Activated CD4-positive, alpha-beta memory T cell treated with anti-CD3 and anti-CD28 coated beads for 36 hours (primary cell): ENCODE data around the gene PFKFB3. TPM values are rescaled to one million over a fixed set of nuclear protein-coding genes. Genes with fewer than 3 reads are reported as not detected.

Source experiments
- CTCF ChIA-PET: fragments of 350-600 bp; sonication (Branson Sonifier 250); formaldehyde crosslinking; loops from one replicate; lab custom pipeline; 2021; ENCODE audit warnings: antibody characterized with exemption, inconsistent platforms; lab: Charles Lee
- POLR2A ChIA-PET: fragments of 350-600 bp; sonication (Branson Sonifier 250); formaldehyde crosslinking; loops from one replicate; lab custom pipeline; 2021; ENCODE audit warnings: antibody characterized with exemption; lab: Charles Lee
- DNase-seq: peaks from one replicate; pipeline ENCODE4 v3.0.0-alpha.2; 2020
- H3K27ac Mint-ChIP-seq: one replicate; pipeline ENCODE4 v1.8.0; 2021; ENCODE audit warnings: mixed read lengths
- H3K27me3 Mint-ChIP-seq: one replicate; pipeline ENCODE4 v1.8.0; 2021; ENCODE audit warnings: mixed read lengths
- H3K36me3 Mint-ChIP-seq: one replicate; pipeline ENCODE4 v1.8.0; 2021; ENCODE audit warnings: mixed read lengths
- H3K4me1 Mint-ChIP-seq: one replicate; pipeline ENCODE4 v1.8.0; 2021; ENCODE audit warnings: low read depth, mixed read lengths
- H3K4me3 Mint-ChIP-seq: one replicate; pipeline ENCODE4 v1.8.0; 2021; ENCODE audit warnings: mild to moderate bottlenecking, mixed read lengths
- H3K9me3 Mint-ChIP-seq: one replicate; pipeline ENCODE4 v1.8.0; 2021; ENCODE audit warnings: mixed read lengths
- intact Hi-C: fragments of 100-400 bp; cut with micrococcal nuclease; formaldehyde crosslinking; loops from one replicate; pipeline ENCODE4 v1.15.1; 2023
- total RNA-seq, 2 experiments: library from RNA; stranded (reverse); gene quantifications; one replicate each; pipeline ENCODE4 v1.2.3, GENCODE V29; 2021

Gene PFKFB3
- total RNA-seq, 2 experiments from 2014 or later, result 70.6 to 76.4 TPM

DNA sequence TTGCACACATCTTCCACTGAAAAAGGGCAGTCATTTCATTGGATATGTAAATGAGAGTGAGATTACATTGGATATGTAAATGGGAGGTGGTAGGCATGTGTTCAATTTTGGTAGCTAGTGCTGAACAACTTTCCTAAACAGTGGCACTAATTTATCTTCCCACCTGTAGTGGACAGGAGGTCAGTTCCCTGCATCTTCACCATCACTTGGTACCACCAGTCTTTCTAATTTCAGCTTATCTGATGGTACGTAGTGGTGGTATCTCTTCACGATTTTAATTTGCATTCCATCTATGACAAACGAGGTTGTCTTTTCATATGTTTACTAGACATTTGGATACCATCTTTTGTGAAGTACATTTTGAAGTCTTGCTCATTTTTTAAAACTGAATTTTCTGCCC, 58.1 kb downstream of the PFKFB3 start:
- Mint-ChIP-seq H3K36me3 (peaks cover 13% of the 10 kb centered on the region), H3K27ac (no peak overlapping the region), H3K4me1 (no peaks in the 10 kb centered on the region), H3K9me3 (peaks cover 8% of the 10 kb centered on the region), H3K27me3 (no peaks in the 10 kb centered on the region), H3K4me3 (no peak overlapping the region)
- POLR2A ChIA-PET, result no interaction called here
- no peak for DNase-seq
- CTCF ChIA-PET, result interaction anchor here (0.8 kb wide), 1 partner anchor 84 kb away, joined by 4 read pairs; no protein-coding TSS in a partner anchor
- intact Hi-C loops, result no loop called here

DNA sequence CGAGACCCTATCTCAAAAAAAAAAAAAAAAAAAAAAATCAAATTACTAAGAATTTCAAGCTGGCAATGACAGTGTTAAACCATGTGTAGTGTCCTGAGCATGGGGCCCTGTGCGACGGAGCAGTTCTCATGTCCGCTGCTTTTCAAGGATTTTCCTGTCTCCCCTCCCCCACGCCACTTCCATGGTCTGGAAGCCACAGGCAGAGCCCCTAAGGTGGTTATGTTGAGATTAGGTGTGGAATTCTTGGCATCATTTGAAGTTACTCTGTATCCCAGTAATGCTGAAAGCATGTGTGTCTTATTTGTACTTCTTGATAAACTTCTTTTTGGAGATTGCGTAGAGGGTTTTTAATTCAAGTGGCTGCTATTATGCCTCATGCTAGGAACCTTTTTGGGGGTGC, 65.2 kb downstream of the PFKFB3 start:
- H3K4me3 Mint-ChIP-seq, result no peak overlapping the region
- CTCF ChIA-PET, result interaction anchor here (0.6 to 1.0 kb wide), 3 partner anchors 14 to 139 kb away, joined by 3 to 4 read pairs (median 3); no protein-coding TSS in a partner anchor
- intact Hi-C loops, result loop anchor here (1.0 kb wide), 1 partner anchor 134 kb away; no protein-coding TSS in a partner anchor
- H3K27ac Mint-ChIP-seq, result peak overlapping the region; percentile 58
- H3K4me1 Mint-ChIP-seq, result peaks cover 51% of the 10 kb centered on the region
- no peaks in the 10 kb centered on the region for H3K27me3 Mint-ChIP-seq
- H3K9me3 Mint-ChIP-seq, result no peaks in the 10 kb centered on the region
- no peak for DNase-seq
- POLR2A ChIA-PET, result interaction anchor here (1.0 kb wide), 1 partner anchor 81 kb away, joined by 3 read pairs; no protein-coding TSS in a partner anchor
- peaks cover 2% of the 10 kb centered on the region for H3K36me3 Mint-ChIP-seq

DNA sequence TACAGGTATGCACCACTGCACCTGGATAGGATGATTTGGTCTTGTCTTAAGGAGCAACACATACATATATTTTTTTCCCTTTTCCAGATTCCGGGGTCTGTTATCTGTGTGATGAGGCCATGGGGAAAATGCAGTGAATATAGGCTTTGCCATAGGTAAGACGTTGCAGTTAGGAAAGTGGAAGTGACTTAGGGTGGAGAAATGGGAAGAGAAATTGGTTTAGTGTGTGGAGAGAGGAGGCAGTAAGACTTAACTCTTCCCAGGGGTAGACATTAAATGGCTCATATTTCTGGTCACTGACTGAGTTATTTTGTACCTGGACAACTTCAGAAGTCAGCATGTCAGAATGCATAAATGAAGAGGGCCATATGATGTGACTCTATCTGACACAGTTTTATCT, 66.7 kb downstream of the PFKFB3 start:
- POLR2A ChIA-PET, result interaction anchor here (1.1 to 1.3 kb wide), 2 partner anchors 79 to 132 kb away, joined by 3 to 29 read pairs; no protein-coding TSS in a partner anchor
- intact Hi-C loops, result no loop called here
- no peaks in the 10 kb centered on the region for H3K9me3 Mint-ChIP-seq
- CTCF ChIA-PET, result interaction anchor here (0.7 to 3.1 kb wide), 4 partner anchors 31 to 132 kb away, joined by 3 to 13 read pairs (median 6); partner anchors contain the start of gene PFKFB3
- no peak for DNase-seq
- H3K4me3 Mint-ChIP-seq, result no peak overlapping the region
- H3K4me1 Mint-ChIP-seq, result peaks cover 59% of the 10 kb centered on the region
- peak overlapping the region; percentile 97 for H3K27ac Mint-ChIP-seq
- peaks cover 2% of the 10 kb centered on the region for H3K36me3 Mint-ChIP-seq
- no peaks in the 10 kb centered on the region for H3K27me3 Mint-ChIP-seq

DNA sequence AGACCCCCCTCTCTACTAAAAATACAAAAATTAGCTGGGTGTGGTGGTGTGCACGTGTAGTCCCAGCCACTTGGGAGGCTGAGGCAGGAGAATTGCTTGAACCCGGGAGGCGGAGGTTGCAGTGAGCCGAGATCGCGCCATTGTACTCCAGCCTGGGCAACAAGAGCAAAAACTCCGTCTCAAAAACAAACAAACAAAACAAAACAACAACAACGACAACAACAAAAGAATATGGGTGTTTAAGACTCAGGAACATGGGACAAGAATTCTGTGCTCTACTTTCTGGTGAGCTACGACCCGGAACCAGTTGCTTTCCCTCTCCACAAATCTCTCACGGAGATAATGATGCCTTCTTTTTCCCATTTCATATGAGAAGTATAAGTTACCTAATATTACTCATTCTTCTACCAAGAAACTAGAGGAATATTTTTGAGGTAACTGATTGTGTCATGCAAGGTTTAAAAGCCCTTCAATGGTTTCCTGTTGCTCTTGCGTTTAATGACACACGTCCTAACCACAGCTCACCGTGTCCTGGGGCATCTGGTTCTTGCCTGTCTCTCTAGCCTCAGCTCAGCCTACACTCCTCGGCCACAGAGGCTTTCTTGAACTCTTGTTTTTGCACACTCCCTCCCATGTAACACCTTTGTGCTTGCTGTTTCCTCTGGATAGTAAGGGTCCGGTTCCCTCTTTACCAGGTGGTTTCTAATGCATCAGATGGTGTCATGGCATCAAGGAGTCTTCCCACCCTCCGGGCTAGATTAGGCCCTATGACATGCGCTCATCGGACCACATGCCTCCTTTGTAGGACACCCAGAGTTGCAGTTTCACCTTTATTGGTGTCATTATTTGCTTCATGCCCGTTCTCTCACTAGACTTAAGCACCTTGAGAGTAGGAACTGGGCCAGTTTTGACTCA, 67.5 kb downstream of the PFKFB3 start:
- POLR2A ChIA-PET, result interaction anchor here (0.8 to 1.3 kb wide), 3 partner anchors 30 to 132 kb away, joined by 3 to 29 read pairs (median 3); no protein-coding TSS in a partner anchor
- Mint-ChIP-seq H3K27me3 (no peaks in the 10 kb centered on the region), H3K36me3 (peaks cover 5% of the 10 kb centered on the region), H3K27ac (peak overlapping the region; percentile 97), H3K9me3 (no peaks in the 10 kb centered on the region), H3K4me1 (peaks cover 63% of the 10 kb centered on the region), H3K4me3 (peak overlapping the region; percentile 35)
- peak; percentile 91 for DNase-seq
- intact Hi-C loops, result loop anchor here (1.0 to 10.0 kb wide), 9 partner anchors 30 to 337 kb away; partner anchors contain the start of gene PFKFB3
- CTCF ChIA-PET, result interaction anchor here (0.7 to 3.1 kb wide), 5 partner anchors 30 to 136 kb away, joined by 3 to 13 read pairs (median 6); partner anchors contain the start of gene PFKFB3

DNA sequence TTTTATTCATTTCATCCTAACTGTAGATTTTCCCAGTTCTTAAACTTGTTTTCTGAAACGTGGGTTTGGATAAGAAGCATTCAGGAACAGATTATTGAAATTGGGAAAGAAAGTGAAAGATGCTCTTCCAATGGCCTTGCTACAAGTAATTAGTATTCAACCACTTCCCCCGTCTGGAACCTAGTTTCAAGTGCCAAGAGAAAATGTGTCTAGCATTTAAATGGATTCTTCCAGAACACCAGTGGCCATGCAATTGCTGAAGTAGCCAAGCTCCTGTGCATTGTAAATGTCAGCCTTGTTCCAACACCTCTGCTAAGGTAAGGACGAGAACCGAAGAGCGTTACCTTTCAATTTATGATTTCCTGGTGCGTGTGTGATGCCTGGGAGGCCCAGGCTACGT, 68.2 kb downstream of the PFKFB3 start:
- H3K36me3 Mint-ChIP-seq, result peaks cover 5% of the 10 kb centered on the region
- ChIA-PET CTCF (interaction anchor here (1.5 to 3.1 kb wide), 3 partner anchors 69 to 136 kb away, joined by 6 to 13 read pairs (median 7); partner anchors contain the start of gene PFKFB3), POLR2A (interaction anchor here (0.8 to 1.3 kb wide), 4 partner anchors 29 to 131 kb away, joined by 3 to 29 read pairs (median 3); partner anchors contain the start of gene PFKFB3)
- H3K27ac Mint-ChIP-seq, result peak overlapping the region; percentile 97
- intact Hi-C loops, result loop anchor here (1.0 to 10.0 kb wide), 9 partner anchors 29 to 336 kb away; partner anchors contain the start of gene PFKFB3
- peak overlapping the region; percentile 28 for H3K4me3 Mint-ChIP-seq
- H3K4me1 Mint-ChIP-seq, result peaks cover 71% of the 10 kb centered on the region
- no peaks in the 10 kb centered on the region for H3K9me3 Mint-ChIP-seq
- H3K27me3 Mint-ChIP-seq, result no peaks in the 10 kb centered on the region
- DNase-seq, result no peak

DNA sequence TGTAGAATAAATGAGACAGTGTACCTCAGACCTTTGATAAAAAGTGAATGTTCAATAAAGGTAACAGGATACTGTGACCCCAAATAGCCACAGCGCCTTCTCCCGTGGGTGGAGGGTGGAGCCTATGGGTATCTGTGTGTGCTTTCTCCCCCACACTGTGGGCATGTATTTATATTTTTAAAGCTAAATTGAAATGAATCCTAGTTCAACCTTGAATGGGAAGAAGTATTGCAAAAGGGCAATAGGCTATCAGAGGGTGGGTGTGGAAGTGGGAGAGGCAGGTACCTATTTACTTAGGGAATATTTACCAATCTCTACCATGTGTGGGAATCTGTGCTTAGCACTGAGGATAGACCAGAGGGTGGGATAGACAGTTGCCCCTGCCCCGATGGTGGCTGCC, 68.9 kb downstream of the PFKFB3 start:
- peaks cover 76% of the 10 kb centered on the region for H3K4me1 Mint-ChIP-seq
- no peaks in the 10 kb centered on the region for H3K9me3 Mint-ChIP-seq
- CTCF ChIA-PET, result interaction anchor here (2.1 to 3.1 kb wide), 2 partner anchors 69 to 76 kb away, joined by 7 to 13 read pairs; partner anchors contain the start of gene PFKFB3
- no peak overlapping the region for H3K4me3 Mint-ChIP-seq
- POLR2A ChIA-PET, result interaction anchor here (1.2 kb wide), 1 partner anchor 69 kb away, joined by 3 read pairs; the partner anchor contains the start of gene PFKFB3
- peak overlapping the region; percentile 97 for H3K27ac Mint-ChIP-seq
- peaks cover 5% of the 10 kb centered on the region for H3K36me3 Mint-ChIP-seq
- DNase-seq, result peak; percentile 50
- intact Hi-C loops, result loop anchor here (2.0 to 10.0 kb wide), 4 partner anchors 127 to 336 kb away; no protein-coding TSS in a partner anchor
- no peaks in the 10 kb centered on the region for H3K27me3 Mint-ChIP-seq

DNA sequence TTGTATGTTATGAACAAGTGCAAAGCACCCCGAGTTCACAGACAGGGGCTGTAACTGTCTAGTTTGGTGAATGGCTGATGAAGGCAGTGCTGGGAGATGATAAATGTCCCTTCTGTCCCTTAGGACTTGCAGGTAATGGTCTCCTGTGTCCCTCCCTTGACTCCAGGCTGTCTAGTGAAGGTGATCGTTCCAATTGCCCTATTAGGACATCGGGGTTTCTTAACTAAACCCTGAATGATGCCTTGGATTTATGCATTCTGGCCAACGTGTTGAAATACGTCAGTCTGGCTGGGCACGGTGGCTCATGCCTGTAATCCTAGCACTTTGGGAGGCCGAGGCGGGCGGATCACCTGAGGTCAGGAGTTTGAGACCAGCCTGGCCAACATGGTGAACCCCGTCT, 69.4 kb downstream of the PFKFB3 start:
- peaks cover 77% of the 10 kb centered on the region for H3K4me1 Mint-ChIP-seq
- intact Hi-C loops, result loop anchor here (5.0 to 10.0 kb wide), 3 partner anchors 127 to 335 kb away; no protein-coding TSS in a partner anchor
- H3K4me3 Mint-ChIP-seq, result no peak overlapping the region
- peak overlapping the region; percentile 97 for H3K27ac Mint-ChIP-seq
- H3K27me3 Mint-ChIP-seq, result no peaks in the 10 kb centered on the region
- ChIA-PET CTCF (no interaction called here), POLR2A (no interaction called here)
- DNase-seq, result no peak
- H3K36me3 Mint-ChIP-seq, result peaks cover 8% of the 10 kb centered on the region
- H3K9me3 Mint-ChIP-seq, result peaks cover 2% of the 10 kb centered on the region

DNA sequence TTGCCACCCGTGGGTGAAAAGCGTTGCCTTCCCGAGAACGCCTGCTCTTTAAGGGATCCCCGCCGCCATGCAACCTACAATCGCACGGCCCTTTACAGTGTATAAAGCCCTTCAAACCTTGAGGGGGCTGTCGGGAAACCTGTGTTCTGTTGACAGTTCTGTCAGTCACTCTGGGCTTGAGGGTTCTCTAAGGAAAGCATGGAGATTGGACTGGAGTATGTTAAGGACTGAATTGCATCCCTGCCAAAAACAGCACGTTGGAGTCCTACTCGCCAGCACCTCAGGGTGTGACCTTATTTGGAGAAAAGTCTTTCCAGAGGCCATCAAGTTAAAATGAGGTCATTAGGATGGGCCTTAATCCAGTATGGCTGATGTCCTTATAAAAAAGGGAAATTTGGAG, 70.6 kb downstream of the PFKFB3 start:
- Mint-ChIP-seq H3K9me3 (peaks cover 5% of the 10 kb centered on the region), H3K4me1 (peaks cover 73% of the 10 kb centered on the region), H3K4me3 (no peak overlapping the region), H3K36me3 (peaks cover 11% of the 10 kb centered on the region), H3K27ac (peak overlapping the region; percentile 23), H3K27me3 (no peaks in the 10 kb centered on the region)
- POLR2A ChIA-PET, result no interaction called here
- CTCF ChIA-PET, result no interaction called here
- intact Hi-C loops, result loop anchor here (5.0 to 10.0 kb wide), 3 partner anchors 129 to 334 kb away; no protein-coding TSS in a partner anchor
- DNase-seq, result no peak

DNA sequence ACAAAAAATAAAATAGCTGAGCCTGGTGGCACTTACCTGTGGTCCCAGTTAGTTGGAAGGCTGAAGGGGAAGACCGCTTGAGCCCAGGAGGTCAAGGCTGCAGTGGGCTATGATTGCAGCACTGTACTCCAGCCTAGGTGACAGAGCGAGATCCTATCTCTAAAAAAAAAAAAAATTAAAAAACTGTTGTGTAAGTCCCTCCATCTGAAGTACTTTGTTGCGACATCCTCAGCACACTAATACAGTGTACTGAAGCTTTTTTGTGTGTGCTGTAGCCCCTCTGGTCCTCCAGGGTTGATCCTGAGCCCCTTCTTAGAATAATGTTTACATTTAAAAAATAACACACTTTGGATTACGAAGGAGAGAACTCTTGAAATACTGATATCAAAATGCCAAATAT, 71.3 kb downstream of the PFKFB3 start:
- H3K36me3 Mint-ChIP-seq, result peaks cover 11% of the 10 kb centered on the region
- POLR2A ChIA-PET, result interaction anchor here (0.9 kb wide), 1 partner anchor 74 kb away, joined by 3 read pairs; no protein-coding TSS in a partner anchor

DNA sequence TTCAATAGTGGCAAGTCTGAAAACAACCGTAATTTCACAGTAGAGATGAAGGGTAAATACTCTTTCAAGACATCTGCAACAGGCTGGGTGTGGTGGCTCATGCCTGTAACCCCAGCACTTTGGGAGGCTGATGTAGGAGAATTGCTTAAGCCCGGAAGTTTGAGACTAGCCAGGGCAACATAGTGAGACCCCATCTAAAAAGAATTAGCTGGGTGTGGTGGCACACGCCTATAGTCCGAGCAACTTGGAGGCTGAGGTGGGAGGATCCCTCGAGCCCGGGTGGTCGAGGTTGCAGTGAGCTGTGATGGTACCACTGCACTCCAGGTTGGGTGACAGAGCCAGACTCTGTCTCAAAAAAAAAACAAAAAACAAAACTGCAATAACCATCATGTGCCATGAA, 71.8 kb downstream of the PFKFB3 start:
- Mint-ChIP-seq H3K27me3 (no peaks in the 10 kb centered on the region), H3K4me3 (peak overlapping the region; percentile 70), H3K36me3 (peaks cover 11% of the 10 kb centered on the region), H3K9me3 (peaks cover 5% of the 10 kb centered on the region), H3K27ac (peak overlapping the region; percentile 97), H3K4me1 (peaks cover 67% of the 10 kb centered on the region)
- ChIA-PET CTCF (interaction anchor here (1.1 to 2.0 kb wide), 6 partner anchors 72 to 188 kb away, joined by 3 to 11 read pairs (median 8); partner anchors contain the start of gene PFKFB3), POLR2A (interaction anchor here (0.9 to 1.7 kb wide), 4 partner anchors 25 to 225 kb away, joined by 3 to 5 read pairs (median 4); no protein-coding TSS in a partner anchor)
- intact Hi-C loops, result loop anchor here (5.0 to 10.0 kb wide), 3 partner anchors 130 to 333 kb away; no protein-coding TSS in a partner anchor
- no peak for DNase-seq

More for the DNA sequence above, 71.3 kb downstream of the PFKFB3 start:
- CTCF ChIA-PET, result no interaction called here
- Mint-ChIP-seq H3K9me3 (peaks cover 5% of the 10 kb centered on the region), H3K27me3 (no peaks in the 10 kb centered on the region), H3K27ac (peak overlapping the region; percentile 97), H3K4me1 (peaks cover 72% of the 10 kb centered on the region), H3K4me3 (no peak overlapping the region)
- intact Hi-C loops, result loop anchor here (5.0 to 10.0 kb wide), 3 partner anchors 129 to 333 kb away; no protein-coding TSS in a partner anchor
- no peak for DNase-seq
